Endothelial cell of umbilical vein (primary cell): Measurements from ENCODE around the gene C10orf105. TPM values are rescaled to one million over a fixed set of nuclear protein-coding genes. Genes with fewer than 3 reads are reported as not detected.

Source experiments
- BruUV-seq: library from RNA; stranded (reverse); fragments of 400-500 nt; replicated peaks from 2 replicates; lab custom pipeline; 2021; lab: Mats Ljungman, UMichigan
- CTCF ChIA-PET: fragments of 300-600, 350-600 bp; sonication (Branson Sonifier 250); formaldehyde crosslinking; loops from one replicate; lab custom pipeline; 2021; ENCODE audit warnings: antibody characterized with exemption, inconsistent platforms; lab: Charles Lee
- POLR2A ChIA-PET: fragments of 300-600, 350-600 bp; sonication (Branson Sonifier 250); formaldehyde crosslinking; loops from one replicate; lab custom pipeline; 2021; ENCODE audit warnings: antibody characterized with exemption, inconsistent platforms; lab: Charles Lee
- DNase-seq: peaks from one replicate; pipeline ENCODE4 v3.0.0-alpha.2; 2011; ENCODE audit warnings: low read depth, low spot score
- FAIRE-seq: peaks from 2 replicates; lab custom pipeline; 2011; peaks lifted over from hg19 to GRCh38; lab: Jason Lieb, UNC
- H2AFZ ChIP-seq: 2 replicates; pipeline ENCODE4 v1.6.0; 2012; ENCODE audit warnings: low read depth, low read length, control low read depth, inconsistent platforms
- H3K27ac ChIP-seq: 2 replicates; pipeline ENCODE4 v1.5.1; 2011; ENCODE audit warnings: low read depth, mild to moderate bottlenecking, control low read depth, low read length, moderate library complexity; ENCODE audit not compliant: insufficient read depth
- H3K27me3 ChIP-seq, 2 experiments: 2 replicates each; pipeline versions ENCODE4 v1.6.0 to v1.6.1; 2011; ENCODE audit warnings: low read length in 2 of 2, mixed read lengths in 1 of 2; ENCODE audit not compliant: control insufficient read depth in 2 of 2, insufficient read depth in 2 of 2
- H3K36me3 ChIP-seq, 2 experiments: 2 replicates in 1 of 2; 3 replicates in 1 of 2; pipeline ENCODE4 v1.5.1; 2011; ENCODE audit warnings: low read length in 2 of 2, mild to moderate bottlenecking in 1 of 2, moderate library complexity in 1 of 2; ENCODE audit not compliant: control insufficient read depth in 2 of 2, insufficient read depth in 2 of 2; ENCODE audit errors: extremely low read depth in 1 of 2
- H3K4me1 ChIP-seq: 3 replicates; pipeline ENCODE4 v1.5.1; 2011; ENCODE audit warnings: mild to moderate bottlenecking, low read length; ENCODE audit not compliant: control insufficient read depth, insufficient read depth; ENCODE audit errors: extremely low read depth
- H3K4me2 ChIP-seq: 2 replicates; pipeline ENCODE4 v1.6.1; 2011; ENCODE audit warnings: low read length, control low read depth, mixed read lengths; ENCODE audit not compliant: insufficient read depth
- H3K4me3 ChIP-seq, 3 experiments: fragments of 200-600 bp in 1 of 3; sonication (generic), shearing (Covaris generic) in 1 of 3; replicated peaks in 1 of 3; 2 replicates each; pipeline ENCODE4 v1.5.1; 2011 to 2016; ENCODE audit warnings: control low read depth in 3 of 3, low read length in 3 of 3, mild to moderate bottlenecking in 2 of 3, inconsistent platforms in 1 of 3, low read depth in 1 of 3, moderate library complexity in 1 of 3; ENCODE audit not compliant: insufficient read depth in 1 of 3
- H3K79me2 ChIP-seq: 2 replicates; pipeline ENCODE4 v1.6.0; 2012; ENCODE audit warnings: low read length, inconsistent platforms; ENCODE audit not compliant: control insufficient read depth, insufficient read depth
- H3K9ac ChIP-seq: replicated peaks from 2 replicates; pipeline ENCODE3; 2011; ENCODE audit warnings: low read length, control low read depth; ENCODE audit not compliant: insufficient read depth; ENCODE audit errors: extremely low read depth
- H3K9me1 ChIP-seq: replicated peaks from 3 replicates; pipeline ENCODE4 v1.6.0; 2011; ENCODE audit warnings: mild to moderate bottlenecking, low read length; ENCODE audit not compliant: control insufficient read depth, insufficient read depth; ENCODE audit errors: extremely low read depth
- H3K9me3 ChIP-seq: replicated peaks from 2 replicates; pipeline ENCODE4 v1.5.1; 2012; ENCODE audit warnings: low read length, inconsistent platforms; ENCODE audit not compliant: control insufficient read depth, insufficient read depth
- H4K20me1 ChIP-seq: replicated peaks from 2 replicates; pipeline ENCODE3; 2011; ENCODE audit warnings: mild to moderate bottlenecking, low read length; ENCODE audit not compliant: control insufficient read depth, insufficient read depth; ENCODE audit errors: extremely low read depth
- CTCF ChIP-seq, 2 donors: IDR thresholded peaks; 1 replicate in 1 of 2; 2 replicates in 1 of 2; pipeline ENCODE4 v1.5.1; 2011; ENCODE audit warnings: low read length in 2 of 2, mild to moderate bottlenecking in 2 of 2, moderate library complexity in 2 of 2, control low read depth in 1 of 2, inconsistent platforms in 1 of 2, low read depth in 1 of 2; ENCODE audit not compliant: insufficient read depth in 1 of 2; ENCODE audit errors: extremely low read depth in 1 of 2
- EZH2 ChIP-seq: IDR thresholded peaks from 2 replicates; pipeline ENCODE4 v1.6.1; 2012; ENCODE audit warnings: borderline replicate concordance, low read depth, mild to moderate bottlenecking, moderate library complexity, low read length, inconsistent platforms; ENCODE audit not compliant: severe bottlenecking
- FOS ChIP-seq: IDR thresholded peaks from 2 replicates; pipeline ENCODE4 v1.6.1; 2011; ENCODE audit warnings: mild to moderate bottlenecking, low read length, moderate library complexity, borderline replicate concordance; ENCODE audit not compliant: insufficient read depth
- GATA2 ChIP-seq: IDR thresholded peaks from 2 replicates; pipeline ENCODE4 v1.7.0; 2011; ENCODE audit warnings: low read depth, mild to moderate bottlenecking, moderate library complexity, mixed read lengths, low read length; ENCODE audit not compliant: insufficient read length, insufficient read depth
- JUN ChIP-seq: IDR thresholded peaks from 2 replicates; pipeline ENCODE4 v1.6.1; 2011; ENCODE audit warnings: borderline replicate concordance, low read depth; ENCODE audit not compliant: insufficient read length, insufficient read depth
- MAX ChIP-seq: IDR thresholded peaks from 2 replicates; pipeline ENCODE4 v1.6.1; 2011; ENCODE audit not compliant: insufficient read depth, insufficient read length
- MYC ChIP-seq: IDR thresholded peaks from one replicate; pipeline ENCODE4 v1.6.1; 2011; ENCODE audit warnings: mild to moderate bottlenecking, low read depth, low read length
- POLR2A ChIP-seq: IDR thresholded peaks from 2 replicates; pipeline ENCODE4 v1.6.1; 2012; ENCODE audit warnings: low read depth, mild to moderate bottlenecking, control low read depth, low read length
- POLR2AphosphoS5 ChIP-seq: IDR thresholded peaks from 2 replicates; pipeline ENCODE4 v1.6.1; 2012; ENCODE audit warnings: low read depth, mild to moderate bottlenecking, control low read depth, low read length, moderate library complexity; ENCODE audit not compliant: insufficient read depth
- dilution Hi-C: fragments of 300-500 bp; cut with MboI; formaldehyde crosslinking; loops from one replicate; pipeline ENCODE4 v1.15.0; 2019; ENCODE audit warnings: low sequenced_read_pairs; ENCODE audit not compliant: extremely low pct_ligation_motif_present
- intact Hi-C: fragments of 100-400 bp; cut with micrococcal nuclease; formaldehyde crosslinking; loops from one replicate; pipeline ENCODE4 v1.10.0; 2022
- polyA plus RNA-seq, 4 experiments: library from polyadenylated mRNA; depleted of rRNA in 3 of 4; stranded (reverse) in 3 of 4; unstranded in 1 of 4; fragments of >200 nt; gene quantifications; 2 replicates each; pipeline versions ENCODE4 v1.2.1 to v1.2.3, GENCODE V29; 2011 to 2012; ENCODE audit warnings: missing spikeins in 1 of 4
- total RNA-seq: library from RNA; stranded (reverse); gene quantifications from 2 replicates; pipeline ENCODE4 v1.2.3, GENCODE V29; 2021

C10orf105 gene
- total and polyA plus RNA-seq, 2 donors (not counting 3 experiments of a cell fraction or from before 2014, with no cell fraction given) = not detected

GRCh38 chr10:71750124-71750841 lies 30.7 kb upstream of the C10orf105 start:
- no peak overlapping the region for H3K9ac ChIP-seq
- ChIA-PET CTCF (no interaction called here), POLR2A (no interaction called here)
- DNase-seq = no peak
- no peaks in the 10 kb centered on the region for H3K9me3 ChIP-seq
- dilution Hi-C loops (no loop called here), intact Hi-C loops (no loop called here)
- H3K27me3 ChIP-seq = peaks cover 0 to 3% of the 10 kb centered on the region in 2 experiments
- H3K9me1 ChIP-seq = no peaks in the 10 kb centered on the region
- H3K27ac ChIP-seq = no peak overlapping the region
- no peak overlapping the region for H2AFZ ChIP-seq
- H3K4me2 ChIP-seq = no peak overlapping the region
- no peaks in the 10 kb centered on the region for H3K79me2 ChIP-seq
- no peak overlapping the region for H3K4me3 ChIP-seq
- no peaks in the 10 kb centered on the region for H4K20me1 ChIP-seq
- BruUV-seq = no TSS peak
- H3K36me3 ChIP-seq = no peaks in the 10 kb centered on the region
- peaks cover 15% of the 10 kb centered on the region for H3K4me1 ChIP-seq
- FAIRE-seq = no peak
- no peak for TF ChIP-seq EZH2
- no peak for TF ChIP-seq POLR2AphosphoS5
- no peak for TF ChIP-seq MAX
- TF ChIP-seq MYC = no peak
- no peak for TF ChIP-seq JUN
- TF ChIP-seq CTCF (IDR thresholded peaks at IDR 0.05; ENCODE audit: extremely low read depth in 1 of 2, insufficient read depth in 1 of 2, low read depth in 1 of 2, low read length in 2 of 2) = no peak
- TF ChIP-seq GATA2 = no peak
- TF ChIP-seq FOS = no peak
- no peak for TF ChIP-seq POLR2A
